Fibroblast of skin of back (primary cell): ENCODE results near the gene PLEKHM3.
A peak's percentile ranks its signal among the peaks of the same experiment; 100 is the strongest.

ENCODE experiments used
- DNase-seq: peaks from one replicate; pipeline ENCODE4 v3.0.0-alpha.2; 2013

PLEKHM3 gene

DNA sequence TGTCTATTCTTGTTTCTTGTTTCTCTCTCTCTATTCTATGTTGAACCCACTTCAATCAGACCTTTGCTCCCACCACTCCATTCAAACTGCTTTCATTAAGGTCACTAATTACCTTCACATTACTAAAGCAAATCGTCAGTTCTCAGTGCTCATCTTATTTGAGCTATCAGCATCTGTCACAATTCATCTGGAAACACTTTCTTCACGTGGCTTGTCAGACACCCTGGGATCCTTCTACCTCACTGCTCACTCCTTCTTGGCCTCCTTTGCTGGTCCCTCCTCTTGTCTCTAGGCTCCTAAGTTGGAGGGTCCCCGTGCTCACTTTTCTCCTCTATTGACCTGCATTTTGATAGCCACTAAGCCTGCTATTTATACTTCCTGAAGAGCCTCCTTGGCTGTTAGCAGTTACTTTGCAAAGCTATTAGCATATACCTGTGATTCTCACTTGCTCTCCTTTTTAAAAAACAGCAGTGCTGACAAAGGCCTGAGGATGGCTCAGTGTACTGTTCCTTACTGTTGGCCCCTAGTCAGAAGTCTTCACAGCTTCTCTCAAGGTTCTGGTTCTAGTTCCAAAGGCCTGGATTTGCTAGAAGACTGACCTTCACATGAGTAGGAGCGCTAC is 80.2 kb downstream of the PLEKHM3 start:
- DNase-seq, result no peak

DNA sequence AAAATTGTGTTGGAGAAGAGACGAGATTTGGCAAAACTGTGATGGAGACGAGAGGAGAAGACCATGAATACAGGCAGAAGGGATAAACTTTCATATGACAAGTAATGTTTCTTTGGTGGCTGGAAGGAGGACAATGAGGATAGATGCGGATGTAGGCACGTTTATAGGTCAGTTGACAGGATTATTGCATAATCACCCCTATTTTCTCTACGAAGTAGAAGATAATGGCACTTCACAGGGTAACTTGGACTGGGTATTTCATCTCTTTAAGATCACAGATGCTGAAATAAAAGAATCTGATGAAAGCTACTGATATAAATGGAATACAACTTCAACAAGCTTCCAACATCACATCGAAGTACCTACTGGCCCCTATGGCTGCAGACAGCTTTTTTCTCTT is 81.0 kb downstream of the PLEKHM3 start:
- DNase-seq, result no peak

DNA sequence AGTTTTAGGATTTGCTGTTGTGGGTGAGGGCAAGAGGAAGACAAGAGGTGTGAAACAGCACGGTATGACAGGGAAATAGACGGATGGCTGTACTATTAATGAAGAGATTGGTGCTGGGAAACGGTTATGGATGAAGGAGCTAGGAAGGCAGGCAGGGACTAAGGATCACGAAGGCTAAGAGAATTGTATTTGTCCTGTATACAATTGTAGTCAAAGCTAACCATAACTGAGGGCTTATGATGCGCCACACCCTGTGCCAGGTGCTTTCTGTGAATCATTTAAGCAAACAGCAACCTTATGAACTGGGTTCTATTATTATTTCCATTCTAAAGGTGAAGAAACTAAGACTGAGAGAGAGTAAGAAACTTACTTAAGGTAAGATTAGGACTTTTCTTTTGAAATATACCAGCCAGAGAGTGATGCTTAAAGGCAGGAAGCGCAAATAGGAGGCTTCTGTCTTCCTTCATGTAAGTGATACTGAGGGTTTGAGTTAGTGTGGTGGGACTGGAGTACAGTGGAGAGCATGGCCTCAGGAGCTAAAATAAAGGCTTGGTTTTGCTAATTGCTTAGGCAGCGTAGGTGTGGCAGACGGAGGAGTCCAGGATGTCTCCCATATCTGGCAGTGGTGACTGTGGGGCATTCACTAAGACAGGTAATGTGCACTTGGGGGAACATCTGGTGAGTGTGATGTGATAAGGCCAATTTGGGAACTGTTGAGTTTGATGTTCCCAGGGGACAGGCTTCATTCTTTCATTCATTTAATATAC is 85.8 kb downstream of the PLEKHM3 start:
- no peak for DNase-seq

DNA sequence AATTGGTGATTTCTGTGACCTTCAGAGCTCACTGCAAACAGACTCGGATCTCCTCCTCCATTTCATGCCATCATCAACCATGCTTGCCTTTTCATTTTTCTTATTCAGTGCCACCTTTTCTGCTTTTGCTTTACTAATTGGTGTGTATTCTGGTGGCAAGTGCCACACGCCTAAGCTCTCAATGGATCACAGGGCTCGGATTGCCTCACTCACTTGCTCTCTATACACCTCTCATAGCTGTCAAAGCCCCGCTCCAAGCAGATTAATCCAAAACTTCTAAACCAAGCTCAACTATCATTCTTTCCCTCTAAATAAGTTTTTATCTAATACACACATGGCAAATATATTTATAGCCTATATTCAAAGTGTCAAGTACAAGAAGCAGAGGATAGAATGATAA is 86.4 kb downstream of the PLEKHM3 start:
- no peak for DNase-seq

DNA sequence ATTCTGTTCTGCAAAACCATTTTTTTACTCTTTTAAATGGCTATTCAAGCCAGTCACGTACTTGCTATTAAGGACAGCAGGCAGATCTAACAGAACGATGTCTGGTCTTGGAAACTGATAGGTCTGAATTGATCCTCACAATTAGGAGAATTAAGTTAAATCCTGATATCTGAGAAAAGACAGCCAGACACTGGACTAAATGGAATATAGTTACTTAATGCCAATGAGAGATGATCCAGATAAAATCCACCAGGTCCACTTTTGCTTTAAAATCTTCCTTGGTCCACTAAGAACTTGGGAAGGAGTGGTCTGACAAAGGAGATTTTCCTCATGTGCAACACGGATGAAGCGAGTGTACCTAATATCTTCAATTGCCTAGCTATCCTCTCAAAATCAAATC is 86.9 kb downstream of the PLEKHM3 start:
- no peak for DNase-seq

DNA sequence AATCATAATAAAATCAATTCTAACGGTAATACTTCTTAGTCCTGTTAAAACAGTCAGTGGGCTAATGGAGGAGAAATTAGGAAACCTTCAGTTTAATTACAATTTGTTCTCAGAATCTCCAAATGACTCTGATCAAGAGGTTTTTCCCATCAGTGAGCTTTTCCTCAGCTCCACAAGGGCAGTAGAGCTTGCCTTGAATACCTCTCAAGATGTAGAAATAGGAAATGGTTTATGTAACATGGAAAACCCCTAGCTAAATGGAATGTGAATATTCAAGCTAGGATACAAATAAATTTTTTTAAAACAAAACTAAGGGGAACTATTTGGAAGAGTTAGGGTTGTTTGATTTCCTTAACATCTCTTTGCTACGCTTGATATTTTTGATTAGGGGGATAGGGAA is 87.5 kb downstream of the PLEKHM3 start:
- no peak for DNase-seq

DNA sequence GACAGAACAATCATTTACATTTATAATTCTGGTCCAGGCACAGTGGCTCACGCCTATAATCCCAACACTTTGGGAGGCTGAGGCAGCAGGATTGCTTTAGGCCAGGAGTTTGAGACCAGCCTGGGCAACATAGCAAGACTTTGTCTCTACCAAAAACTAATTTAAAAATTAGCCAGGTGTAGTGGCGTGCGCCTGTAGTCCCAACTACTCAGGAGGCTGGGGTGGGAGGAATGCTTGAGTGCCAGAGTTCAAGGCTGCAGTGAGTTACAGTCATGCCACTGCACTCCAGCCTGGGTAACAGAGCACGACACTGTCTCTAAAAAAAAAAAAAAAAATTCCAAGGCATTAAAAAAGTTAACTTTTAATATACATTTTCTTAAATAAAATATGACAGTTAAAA is 88.1 kb downstream of the PLEKHM3 start:
- DNase-seq, result no peak

DNA sequence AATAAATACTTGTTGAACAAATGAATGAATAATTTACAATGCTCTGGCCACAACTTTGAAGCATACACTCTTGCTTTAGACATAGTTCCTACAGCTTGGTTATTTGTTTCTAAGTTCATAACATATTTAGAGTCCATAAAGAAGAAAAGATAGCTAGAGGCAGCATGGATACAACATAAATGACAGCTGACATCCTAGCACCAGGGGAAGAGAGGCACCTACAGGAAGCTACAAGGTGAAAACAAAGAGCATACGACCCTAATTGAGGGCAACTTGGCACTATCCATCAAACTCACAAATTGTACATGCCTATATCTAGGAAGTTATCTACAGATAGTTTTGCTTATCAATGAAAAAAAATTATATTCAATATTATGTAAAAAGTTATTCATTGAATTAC is 88.9 kb downstream of the PLEKHM3 start:
- DNase-seq, result no peak

DNA sequence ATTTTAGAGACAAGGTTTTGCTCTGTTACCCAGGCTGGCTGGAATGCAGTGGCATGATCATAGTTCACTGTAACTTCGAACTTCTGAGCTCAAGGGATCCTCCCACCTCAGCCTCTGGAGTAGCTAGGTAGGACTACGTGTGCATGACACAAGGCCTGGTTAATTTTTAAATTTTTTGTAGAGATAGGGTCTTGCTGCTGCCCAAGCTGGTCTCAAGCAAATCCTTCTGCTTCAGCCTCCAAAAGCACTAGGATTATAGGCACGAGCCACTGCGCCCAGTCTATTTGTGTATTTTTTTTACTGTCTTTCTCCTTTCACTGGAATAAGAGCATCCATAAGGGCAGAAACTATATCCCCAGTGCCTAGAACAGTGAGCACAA is 89.3 kb downstream of the PLEKHM3 start:
- DNase-seq, result no peak

DNA sequence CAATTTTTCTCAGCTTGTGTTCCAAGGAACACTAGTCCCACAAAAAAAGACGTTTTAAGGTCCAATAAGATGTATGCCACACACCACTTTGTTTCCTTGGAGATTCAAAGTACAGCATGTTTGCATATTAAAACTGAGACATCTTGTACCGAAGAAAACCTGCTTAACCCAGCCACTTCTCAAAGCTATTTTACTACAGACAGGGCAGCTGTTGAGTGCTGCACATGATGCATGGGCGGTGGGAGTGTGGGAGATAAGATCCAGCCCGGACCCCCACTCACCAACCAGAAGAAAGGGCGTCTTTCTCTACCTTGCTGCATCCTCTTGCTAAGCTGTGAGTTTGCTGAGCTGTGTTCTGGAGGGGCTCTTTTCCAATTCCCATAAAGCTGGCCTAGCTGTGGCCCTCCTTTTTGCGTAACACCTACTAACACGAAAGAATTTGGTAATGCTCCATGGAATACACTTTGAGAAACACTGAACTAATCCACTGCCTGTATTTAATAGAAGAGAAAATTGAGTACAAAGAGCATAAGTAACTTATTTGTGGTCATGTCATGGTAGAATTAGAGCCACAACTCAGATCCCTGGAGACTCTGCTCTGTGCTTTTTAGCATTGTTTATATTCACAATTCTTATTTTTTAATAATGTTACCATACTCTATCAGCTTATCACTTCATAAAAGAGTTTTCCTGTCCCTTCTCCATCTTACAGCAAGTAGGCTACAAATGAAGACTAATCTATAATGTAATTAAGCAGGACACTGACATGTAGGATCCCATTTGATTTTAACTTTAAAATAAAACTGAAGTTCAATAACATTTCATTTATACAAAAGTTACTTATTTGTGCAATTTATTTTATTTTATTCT is 90.0 kb downstream of the PLEKHM3 start:
- DNase-seq, result no peak

DNA sequence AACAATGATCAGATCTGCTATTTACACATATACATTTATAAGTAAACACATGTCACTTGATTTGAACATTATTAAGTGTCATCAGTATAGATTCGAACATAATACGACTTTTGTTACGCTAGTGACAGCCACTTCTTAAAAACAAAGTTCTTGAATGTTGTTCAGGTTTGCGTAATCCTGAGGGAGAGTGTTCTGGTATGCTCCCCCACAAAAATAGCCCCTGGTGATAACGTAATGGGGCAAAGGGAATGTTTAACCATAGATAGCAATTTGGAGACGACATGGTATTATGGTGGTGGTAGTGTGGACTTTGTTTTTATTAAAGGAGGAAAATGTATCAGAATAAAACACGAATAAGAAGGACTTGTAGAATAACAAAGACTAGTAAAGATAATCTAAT is 90.6 kb downstream of the PLEKHM3 start:
- DNase-seq, result no peak

DNA sequence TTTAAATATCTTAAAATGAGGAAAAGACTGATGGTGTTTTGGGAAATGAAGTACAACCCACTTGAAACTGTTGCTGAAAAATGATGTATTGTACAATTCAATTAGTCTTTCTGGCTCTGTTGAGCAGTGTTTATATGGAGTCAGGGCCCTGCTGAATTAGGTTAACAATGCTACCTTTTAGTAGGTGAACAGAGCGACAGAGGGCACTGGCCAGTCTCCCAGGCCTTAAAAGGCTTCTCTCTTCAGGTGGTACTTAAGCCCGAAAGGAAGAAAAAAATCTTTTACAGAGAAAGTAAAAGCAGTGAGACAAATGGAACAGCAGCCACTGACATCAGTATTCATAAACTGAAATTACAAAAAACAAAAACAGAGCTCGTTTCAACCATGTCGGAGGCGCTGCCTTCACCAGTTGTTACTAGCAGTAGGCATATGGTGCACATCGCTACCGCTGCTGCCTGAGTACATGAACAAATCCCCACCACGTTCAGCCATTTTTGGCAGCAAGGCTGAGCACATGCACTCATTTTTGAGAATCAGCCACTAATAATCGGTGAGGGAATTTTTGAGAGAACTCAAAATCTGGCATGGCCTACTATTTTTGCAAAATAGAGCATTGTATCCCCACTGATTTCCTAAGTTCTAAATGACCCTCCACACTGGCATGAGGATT is 91.8 kb downstream of the PLEKHM3 start:
- DNase-seq, result no peak

DNA sequence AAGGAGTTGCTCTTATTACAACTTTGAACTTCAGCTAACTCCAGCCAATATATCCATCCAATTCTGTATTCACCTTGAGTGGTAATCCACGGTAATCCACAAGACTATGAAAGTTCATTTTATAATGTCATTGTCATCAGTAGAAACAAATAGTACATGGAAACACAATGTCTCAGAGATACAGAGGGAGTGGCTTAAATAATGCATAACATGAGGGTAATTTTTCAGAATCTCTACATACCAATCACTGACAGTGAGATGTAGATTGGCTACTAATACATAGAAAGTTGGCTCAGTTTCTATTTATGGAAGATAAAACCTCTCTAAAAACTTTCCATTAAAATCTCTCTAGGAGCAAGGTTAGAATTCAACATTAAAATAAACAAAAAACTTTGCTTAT is 93.2 kb downstream of the PLEKHM3 start:
- DNase-seq, result no peak

DNA sequence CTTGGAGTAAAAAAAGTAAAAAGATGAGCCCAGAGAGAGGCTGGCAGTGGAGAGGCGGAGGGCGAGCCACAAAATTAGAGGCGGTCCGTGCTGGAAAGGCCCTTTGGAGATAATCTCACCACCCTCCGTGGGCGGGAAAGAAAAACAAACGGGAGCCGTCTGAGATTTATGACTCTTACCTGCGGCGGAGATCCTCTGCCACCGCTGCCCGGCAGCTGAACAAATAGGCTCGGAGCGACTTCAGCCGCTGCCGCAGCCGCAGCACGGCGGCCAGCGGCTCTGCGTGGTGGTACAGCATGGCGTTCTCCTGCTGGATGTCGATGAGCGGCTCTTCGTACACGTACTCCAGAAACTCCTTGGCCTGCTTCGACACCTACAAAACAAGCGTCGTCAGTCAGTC is 94.6 kb downstream of the PLEKHM3 start:
- DNase-seq, result no peak

DNA sequence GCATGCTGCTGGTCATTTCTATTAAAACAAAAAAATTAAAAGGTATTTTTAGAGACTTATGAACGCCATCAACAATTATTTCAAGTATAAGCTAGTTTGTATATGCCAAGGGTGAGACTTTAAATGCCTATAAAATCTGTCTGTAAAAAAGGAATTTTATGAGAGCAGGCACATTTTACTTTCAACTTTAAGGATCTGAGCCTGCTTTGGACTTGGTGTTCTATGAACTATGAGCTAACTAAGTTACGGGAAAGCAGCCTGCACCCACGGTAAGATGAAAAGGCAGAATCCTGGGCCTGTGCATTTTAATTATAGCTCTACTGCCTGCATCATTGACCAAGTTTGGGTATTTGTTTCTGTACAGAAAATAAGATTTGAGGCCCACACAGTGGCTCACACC is 95.4 kb downstream of the PLEKHM3 start:
- no peak for DNase-seq

DNA sequence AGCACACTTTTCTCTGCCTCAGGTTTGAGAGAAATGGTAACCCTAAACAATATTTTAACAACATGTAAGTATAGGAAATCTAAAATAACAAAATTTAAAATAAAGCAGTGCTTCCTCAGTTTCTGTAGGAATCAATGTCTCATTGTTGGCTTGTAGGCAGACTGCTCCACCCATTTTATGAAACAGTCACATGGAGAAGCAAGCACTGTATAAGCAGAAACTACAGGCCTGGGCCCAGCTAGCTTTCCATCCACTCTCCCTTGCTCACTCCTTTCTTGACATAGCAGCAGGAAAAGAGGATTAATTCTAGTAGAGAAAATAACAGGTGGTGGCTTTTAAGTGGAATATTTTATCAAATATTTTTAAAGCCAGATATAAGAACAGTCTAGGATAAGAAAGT is 97.2 kb downstream of the PLEKHM3 start:
- no peak for DNase-seq

DNA sequence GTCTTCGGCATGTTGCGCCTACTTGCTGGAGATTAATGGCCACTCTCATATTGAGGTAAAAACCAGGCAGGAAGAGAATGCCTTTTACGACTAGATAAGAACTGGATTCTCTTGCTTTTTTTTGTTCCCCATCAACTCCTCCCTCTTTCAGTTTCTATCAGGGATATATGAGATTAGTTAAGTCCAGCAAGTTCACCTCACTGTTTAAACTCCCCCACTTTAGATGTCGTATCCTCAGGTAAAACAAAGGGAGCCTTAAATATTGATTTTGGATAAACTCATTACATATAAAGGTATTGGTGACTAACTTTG is 98.4 kb downstream of the PLEKHM3 start:
- DNase-seq, result no peak

DNA sequence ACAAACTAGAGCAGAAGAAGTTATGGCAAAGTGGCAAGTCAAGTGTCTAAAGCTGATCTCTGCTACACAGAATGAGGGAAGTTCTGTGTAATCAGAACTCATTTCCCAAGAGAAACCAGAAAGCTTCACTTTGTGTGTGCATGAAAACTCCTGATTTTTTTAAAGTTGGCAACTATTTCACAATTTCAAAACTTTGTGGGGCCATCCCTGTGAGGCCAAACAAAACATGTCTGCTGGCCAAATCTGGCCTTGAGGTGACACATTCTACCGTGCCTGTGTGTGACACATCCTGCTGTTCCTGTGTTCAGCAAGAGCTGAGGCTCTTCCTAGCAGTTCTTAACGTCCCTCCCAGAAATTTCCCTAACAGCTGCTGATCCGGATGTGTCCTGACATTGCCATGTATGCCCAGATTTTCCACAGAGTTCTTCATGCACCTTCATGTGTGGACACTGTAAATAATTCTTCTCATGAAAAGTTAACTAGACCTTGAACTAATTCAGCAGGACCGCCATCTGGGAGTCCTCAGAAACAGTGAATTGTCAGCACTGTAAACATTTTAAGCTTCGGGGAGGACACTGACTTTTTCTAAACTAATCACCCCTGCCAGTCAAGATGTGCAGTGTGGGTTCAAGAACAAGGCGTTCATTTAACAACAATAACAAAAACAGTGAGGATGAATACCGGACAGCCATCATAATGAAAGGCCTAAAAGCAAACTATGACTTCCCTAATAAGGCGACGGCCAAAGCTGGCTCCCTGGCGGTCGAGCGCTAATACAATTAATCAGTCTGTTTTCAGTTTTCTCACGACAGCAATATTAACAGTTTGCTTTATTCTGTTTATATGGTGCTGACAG is 99.0 kb downstream of the PLEKHM3 start:
- peak; percentile 79 for DNase-seq

DNA sequence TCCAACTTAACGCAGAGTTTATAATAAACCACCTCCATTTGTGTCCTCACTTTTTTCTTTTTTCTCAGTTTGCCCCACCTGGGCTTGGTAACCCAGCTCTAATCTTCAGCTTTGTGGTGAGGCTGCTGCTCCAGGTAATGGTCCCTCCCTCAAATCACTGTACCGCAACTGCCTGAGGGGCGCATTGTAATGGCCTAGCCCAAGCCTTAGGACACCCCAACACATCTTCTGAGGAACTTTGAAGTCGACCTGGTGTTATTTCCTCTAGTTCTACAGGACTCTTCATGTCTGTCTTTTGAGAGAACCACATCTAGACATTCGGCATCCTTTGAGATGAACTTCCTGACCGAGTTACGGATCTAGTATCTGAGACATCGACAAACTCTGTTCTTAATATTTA is 99.7 kb downstream of the PLEKHM3 start:
- DNase-seq, result no peak

DNA sequence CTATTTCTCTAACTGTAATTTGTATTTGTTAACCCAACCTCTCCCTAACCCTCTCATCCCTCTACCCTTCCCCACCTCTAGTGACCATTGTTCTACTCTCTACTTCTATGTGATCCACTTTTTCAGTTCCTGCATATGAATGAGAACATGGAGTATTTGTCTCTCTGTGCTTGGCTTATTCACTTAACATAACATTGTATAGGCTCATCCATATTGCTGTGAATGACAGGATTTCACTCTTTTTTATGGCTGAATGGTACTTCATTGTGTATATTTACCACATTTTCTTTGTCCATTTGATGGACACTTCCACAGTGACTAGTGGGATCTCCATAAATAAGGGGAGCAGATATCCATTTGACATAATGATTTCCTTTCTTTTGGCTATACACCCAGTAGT is 103.7 kb downstream of the PLEKHM3 start:
- no peak for DNase-seq

DNA sequence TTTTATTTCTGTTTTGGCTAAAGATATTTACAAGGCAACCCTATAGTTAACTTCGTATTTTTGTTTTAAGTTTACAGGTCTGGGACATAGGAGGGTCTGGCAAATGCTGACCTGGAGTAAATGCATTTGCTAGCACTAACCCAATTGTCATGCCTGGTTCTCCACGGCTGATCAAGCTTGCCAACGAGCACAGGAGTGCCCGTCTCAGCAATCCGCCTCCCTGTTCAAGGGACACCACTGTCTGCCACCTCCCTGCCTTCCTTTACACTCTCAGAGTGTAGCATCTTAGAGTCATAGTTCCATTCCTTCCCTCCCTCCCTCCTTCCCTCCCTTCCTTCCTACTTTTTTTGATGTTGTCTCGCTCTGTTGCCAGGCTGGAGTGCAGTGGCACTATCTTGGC is 104.6 kb downstream of the PLEKHM3 start:
- no peak for DNase-seq

DNA sequence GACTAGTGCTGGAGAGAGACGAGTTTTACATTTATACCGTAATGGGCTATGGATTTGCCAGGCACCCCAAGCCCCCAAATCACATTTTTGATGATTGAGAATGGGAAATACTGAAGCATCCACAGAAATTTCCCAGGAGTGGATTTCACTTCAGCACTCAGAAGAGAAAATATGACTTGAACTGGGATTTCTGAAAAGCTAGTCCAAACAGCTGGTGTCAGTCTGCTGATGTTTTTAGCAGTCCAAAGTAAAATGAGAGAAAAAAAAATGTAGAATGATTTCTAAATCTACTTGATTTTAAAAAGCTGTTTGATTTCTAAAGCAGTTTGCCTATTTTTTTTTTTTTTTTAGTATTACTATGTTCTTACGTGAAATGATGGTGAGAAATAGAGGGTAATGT is 105.0 kb downstream of the PLEKHM3 start:
- no peak for DNase-seq
